T-helper 1 cell (primary cell): ENCODE results near the gene TTLL5.
"Not testable (repeated sequence)": the region's sequence is repeated elsewhere in the genome, so short reads cannot be mapped to it uniquely, and the experiment has no call there.

Experiments used
- DNase-seq, 5 donors: peaks; one replicate each; pipeline ENCODE4 v3.0.0-alpha.2; 2012 to 2020

Gene TTLL5

DNA sequence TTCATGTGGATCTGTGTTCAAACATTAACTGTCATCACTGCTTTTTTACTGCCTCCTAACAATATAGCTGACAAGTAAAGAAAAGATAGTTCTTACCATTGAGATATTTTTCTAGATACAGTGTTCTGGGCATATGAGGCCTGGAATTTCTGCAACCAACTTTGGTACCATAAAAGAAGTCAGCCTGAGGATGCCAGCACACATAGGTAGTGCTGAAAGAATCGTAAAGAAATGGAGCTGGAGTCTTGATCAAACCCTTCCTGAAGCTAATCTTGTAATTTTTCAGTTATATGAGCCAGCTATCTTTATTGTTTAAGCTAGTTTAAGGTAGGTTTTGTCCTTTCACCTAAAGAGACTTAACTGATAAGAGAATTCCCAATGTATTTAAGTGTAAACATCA, 11.7 kb upstream of the TTLL5 start:
- DNase-seq = no peak

DNA sequence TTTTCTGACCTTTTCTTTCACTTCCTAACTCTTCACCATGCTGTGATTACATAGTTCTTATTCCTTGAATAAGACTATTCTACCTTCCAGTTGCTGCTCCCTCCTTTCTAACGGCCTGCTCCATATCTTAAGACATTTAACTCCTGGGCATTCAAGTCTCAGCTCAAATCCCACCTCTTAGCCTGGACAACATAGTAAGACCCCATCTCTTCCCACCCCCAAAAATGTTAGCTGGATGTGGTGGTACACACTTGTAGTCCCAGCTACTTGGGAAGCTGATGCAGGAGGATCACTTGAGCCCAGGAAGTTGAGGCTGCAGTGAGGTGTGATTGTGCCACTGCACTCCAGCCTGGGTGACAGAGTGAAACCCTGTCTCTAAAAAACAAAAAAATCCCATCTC, 11.3 kb upstream of the TTLL5 start:
- no peak for DNase-seq

DNA sequence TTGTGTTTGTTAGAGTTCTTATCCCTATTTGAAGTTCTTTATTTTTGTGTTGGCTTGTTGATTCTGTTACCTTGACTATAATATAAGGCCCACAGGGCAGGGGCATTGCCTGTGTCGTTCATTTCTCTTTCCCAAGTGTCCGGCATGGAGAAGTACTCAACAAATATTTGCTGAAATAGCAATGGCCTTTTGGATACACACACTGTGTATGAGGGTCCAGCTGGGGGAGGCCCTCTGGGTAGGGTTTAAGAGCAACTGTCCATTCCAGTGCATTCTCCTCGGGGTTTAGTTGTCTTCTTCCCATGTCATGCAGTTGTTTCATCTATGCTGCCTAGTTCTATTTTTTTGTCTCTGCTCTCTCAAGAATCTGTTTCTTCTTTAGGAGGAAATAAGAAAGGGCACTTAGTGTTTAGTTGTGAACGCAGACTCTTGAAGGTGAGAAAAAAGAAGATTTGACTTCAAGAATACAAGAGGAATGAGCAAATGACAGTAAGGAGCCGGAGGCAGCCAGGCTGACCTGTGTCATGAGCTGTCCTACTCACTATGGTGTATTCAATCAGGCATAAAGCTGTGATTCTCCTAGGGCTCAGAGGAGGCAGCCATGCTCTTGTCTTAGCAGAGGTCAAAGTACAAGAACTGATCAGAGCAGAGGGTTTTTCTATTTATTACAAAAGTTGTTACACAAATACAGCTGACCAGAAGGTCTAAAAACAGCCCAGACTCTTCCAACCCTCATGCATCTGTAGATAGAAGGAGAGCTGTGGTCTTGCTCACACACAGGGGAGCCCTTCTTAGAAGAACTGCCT, 10.6 kb upstream of the TTLL5 start:
- no peak for DNase-seq

DNA sequence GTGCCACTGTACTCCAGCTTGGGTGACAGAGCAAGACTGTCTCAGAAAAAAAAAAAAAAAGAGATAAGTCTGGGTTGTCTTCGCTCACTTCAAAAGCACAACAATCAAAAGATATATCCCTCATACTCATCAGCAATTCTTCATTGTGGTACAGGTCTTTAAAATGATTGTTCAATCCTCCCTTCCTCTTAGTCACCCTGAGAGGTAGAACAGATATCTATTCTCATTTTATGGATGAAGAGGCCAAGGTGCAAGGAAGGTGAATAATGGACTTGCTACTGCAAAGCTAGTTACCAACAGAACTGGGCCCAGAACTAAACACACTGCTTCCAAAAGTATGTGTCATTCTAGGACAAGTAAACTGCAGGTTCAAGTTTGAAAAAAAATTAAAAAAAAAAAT, 7.5 kb upstream of the TTLL5 start:
- no peak for DNase-seq

DNA sequence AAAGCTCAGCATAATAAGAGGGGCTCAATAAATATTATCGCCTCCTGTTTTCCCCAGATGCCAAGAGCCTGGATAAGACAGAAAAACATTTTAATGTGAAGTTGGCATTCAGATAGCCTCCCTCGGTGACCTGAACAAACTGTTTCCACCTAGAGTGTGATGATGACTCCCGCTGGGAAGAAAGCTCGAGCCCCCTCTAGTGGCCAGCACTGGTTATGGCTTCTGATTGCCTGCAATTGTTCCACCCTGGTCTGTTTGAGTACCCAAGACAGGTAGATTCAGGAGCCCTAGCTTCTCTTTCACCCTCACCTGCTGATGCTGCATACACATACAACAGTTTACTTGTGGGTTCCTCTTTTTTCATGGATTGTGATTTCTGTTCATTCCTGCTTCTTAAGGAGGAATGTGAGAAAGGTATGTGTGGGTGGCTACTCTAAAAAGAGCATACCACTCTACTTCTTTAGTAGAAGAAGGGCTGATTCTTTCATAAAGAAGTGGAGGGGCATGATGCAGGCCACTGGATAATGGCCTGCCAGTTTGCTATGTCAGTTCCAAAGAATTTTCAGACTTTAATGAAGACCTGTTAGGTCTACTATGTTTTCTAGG, 6.8 kb upstream of the TTLL5 start:
- peak; percentile 40 to 77 (median 67) for DNase-seq

DNA sequence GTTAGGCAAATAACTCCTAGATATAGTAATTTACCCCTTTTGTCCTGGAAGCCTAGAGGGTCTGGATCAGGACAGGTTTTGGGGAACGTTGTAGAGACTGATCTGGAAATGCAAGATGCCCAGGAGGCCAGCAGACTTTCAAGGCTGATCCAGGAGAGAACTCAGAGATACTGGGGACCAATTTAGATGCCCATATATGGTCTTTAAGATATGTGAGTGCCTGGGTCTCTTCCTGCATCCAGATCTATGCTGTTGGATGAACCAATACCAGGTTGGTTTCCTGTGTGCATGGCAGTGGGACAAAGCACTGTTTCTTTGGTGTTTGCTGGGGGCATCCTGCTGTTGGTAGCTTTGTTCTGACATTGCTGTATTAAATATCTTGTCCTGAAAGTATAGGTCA, 5.8 kb upstream of the TTLL5 start:
- DNase-seq = no peak

DNA sequence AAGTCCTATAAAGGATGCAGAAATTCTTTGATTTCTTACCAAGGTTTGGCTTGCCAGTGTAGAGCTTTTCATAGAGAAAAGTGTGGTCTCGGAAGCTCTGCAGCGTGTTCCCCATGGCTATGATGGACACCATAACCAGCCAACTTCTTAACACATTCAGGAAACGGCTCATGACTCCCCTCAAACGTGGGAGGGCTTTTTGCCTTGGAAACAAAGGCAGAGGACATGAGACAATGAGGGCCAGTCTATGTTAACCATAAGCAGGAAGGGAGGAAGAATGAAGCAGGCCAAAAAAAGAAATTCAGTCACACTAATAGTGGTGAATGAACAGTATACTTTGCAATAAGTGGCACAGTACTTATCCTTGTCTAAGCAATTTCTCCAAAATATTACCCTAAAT, 3.7 kb upstream of the TTLL5 start:
- DNase-seq = no peak

DNA sequence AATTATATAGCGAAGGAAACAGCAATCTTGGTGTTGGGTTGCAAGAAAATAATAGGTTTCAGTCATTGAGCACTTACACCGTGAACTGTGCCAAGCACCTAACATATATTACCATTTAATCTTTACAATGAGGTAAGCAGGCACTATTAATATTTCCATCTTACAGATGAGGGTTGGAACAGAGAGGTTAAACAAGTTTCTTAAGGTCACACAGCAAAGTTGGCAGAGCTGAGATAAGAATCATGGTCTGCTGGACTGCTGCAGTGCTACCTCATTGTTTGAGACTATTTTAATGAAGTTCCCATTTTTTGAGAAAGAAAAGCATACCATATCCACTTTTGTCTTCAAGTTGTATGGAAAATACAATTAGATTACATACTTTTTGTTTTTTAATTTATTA, 2.1 kb upstream of the TTLL5 start:
- no peak for DNase-seq

DNA sequence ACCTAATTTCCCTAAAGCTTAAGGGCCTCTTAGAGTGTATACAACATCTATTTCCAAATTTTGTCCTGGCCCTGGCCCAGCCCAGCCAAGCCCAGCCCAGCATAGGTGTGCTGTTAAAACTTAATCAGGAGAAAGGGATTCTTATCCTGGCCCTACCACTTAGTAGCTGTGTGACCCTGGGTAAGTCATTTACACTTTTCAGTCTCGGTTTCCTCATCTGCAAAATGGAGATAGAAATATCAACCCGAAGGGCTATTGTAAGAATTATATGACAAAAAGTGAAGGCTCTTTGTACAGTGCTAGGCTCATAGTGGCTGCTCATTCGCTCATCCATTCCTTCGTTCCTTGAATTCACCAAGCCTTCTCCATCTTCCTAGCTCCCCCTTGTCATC, 812 bp upstream of the TTLL5 start:
- DNase-seq = no peak

DNA sequence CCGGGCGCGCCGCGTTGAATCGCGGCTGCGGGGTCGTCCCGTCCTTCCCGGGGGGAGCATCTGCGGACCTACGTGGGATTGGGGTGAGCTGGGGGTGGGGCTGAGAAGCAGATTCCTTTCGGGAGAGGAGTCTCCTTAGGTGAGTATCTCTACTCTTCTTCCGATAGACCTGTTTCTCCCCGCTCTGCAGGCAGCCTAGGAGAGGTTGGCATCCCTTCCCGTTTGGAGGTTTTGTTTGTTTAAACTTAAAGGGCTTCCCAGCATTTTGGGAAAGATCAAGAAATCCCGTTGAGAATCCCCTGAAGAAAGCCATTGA, 411 bp downstream of the TTLL5 start:
- no peak for DNase-seq

DNA sequence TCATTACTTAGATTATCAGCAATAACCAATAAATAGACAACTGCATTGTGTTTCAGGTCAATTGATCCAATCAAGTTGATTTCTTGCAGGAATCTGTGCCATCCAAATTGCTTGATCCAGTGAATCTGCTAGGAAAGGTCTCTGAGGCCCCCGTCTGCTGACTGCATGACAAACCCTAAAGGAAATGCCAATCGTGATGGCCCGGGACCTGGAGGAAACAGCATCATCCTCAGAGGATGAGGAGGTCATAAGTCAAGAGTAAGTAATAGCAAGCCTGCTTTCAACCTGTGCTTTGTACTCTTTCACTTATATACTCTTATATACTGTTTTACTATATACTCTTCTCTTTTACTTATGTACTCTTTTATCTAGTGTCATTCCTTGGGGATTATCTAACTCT, 1.9 kb downstream of the TTLL5 start:
- DNase-seq = no peak

DNA sequence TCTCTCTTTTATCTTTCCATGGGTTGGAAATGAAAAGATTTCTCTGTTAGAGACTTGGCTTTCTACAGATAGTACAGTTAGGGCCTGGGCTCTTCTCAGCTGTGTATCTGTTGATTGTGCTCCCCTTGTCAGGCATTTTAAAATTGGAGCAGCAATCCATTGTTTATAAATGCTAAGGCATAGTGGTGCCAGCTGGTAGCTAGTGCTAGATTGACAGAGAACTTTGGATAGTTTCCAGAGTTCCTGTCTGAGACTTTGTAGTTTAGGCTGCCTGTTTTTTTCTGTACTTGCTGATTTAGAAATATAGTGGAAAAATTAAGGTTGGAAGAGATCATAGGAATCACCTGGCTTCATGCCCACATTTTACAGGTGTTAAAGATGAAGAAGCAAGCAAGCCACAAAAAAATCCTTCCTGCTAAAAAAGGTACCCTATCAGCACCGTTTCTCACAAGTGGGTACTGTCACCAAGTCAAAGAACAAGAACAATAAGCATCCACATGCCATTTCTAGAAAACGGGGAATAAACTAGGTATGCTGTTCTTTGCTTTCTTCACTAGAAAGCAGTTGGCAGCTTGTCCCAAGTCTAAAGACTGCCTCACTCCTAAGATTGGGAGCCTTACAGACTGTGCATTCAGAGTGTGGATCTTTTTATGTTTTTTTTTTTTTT, 6.2 kb downstream of the TTLL5 start:
- DNase-seq = no peak

DNA sequence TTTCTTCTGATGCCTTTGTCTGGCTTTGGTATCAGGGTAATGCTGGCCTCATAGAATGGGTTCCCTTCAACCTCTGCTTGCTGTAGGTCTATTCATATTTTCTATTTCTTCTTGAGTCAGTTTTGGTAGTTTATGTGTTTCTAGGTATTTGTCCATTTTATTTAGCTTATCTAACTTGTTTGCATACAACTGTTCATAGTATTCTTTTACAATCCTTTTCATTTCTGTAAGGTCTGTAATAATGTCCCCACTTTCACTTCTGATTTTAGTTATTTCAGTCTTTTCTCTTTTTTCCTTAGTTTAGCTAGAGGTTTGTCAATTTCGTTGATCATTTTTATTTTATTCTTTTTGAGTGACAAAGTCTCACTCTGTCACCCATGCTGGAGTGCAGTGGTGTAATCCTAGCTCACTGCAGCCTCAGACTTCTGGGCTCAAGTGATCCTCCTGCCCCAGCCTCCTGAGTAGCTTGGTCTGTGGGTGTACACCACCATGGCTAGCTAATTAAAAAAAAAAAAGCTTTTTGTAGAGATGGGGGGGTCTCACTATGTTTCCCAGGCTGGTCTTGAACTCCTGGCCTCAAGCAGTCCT, 11.7 kb downstream of the TTLL5 start:
- no peak for DNase-seq

DNA sequence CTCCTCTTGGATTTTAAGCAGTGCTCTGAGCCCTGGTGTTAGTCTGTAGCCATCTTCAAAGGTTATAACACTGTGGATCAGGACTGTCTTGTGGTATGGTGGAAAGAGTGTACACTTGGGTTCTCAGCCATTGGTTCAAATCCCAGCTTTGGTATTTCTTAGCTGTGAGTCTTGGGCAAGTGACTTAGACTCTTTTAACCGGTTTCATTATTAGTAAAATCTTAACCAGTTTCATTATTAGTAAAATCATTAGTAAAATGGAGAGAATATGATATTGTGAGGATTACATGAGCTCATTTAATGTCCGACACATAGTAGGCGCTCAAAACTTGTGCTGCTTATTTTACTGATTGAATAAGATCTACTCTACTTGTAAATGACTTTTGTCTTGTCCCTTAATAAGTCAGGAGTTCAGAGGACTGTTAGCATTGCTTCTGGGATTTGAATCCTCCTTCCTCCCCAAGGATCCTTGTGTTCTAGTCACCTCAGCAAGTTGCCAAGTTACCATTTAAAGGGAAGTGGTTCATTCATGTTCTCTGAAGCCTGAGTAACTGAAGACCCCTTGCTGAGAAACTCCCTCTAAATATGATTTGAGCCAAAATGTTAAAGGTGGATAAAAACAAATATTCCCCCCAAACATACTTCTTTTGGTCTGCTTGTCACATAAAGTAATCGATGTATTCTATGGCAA, 12.4 kb downstream of the TTLL5 start:
- DNase-seq = peak in 1 of 5 donors; percentile 43

DNA sequence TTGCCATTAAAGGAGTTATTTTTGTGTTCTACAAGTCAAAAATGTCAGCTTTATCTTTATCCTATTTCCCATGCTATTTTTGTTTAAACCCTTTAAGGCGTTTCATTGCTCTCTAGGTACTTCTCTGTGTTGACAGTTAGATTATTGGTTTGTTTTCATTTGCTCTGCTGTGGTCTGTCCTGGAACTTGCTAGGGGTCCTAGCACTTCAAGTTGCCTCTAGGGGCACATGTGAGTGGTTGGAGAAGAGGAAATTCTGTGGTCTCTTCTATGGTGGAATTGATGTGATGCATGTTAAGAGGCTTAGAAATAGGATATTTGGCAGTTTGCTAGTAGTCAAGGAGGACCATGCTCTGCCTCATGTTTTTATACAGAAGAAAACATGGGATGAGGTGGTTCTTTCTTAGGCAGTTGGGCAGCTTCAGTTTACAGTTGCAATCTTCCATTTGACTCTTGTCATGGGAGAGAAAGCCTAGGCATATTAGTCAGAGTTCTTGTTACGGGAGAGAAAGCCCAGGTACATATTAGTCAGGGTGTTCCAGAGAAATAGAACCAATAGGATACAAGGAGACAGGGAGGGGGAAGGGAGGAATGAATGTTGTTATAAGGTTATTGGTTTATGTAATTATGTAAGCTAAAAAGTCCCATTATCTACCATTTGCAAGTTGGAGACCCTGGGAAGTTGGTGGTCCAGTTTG, 14.4 kb downstream of the TTLL5 start:
- DNase-seq = no peak

DNA sequence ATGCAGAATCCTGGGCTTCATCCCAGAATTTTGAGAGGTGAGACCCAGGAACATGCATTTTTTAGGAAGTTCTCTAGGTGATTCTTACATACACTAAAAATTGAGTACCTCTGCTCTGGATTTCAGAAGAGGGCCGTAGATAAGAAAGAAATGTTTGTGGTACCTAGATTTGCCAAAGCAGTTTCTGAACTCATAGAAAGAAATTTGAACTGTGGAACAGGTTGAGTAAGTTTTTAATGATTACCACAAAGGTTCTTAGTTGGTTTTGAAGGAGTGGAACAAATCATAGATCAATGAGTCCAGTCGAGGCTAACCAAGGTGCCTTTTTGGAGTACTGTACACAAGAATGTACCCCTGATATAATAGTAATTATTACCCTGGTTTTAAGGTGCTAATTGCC, 24.9 kb downstream of the TTLL5 start:
- no peak for DNase-seq

DNA sequence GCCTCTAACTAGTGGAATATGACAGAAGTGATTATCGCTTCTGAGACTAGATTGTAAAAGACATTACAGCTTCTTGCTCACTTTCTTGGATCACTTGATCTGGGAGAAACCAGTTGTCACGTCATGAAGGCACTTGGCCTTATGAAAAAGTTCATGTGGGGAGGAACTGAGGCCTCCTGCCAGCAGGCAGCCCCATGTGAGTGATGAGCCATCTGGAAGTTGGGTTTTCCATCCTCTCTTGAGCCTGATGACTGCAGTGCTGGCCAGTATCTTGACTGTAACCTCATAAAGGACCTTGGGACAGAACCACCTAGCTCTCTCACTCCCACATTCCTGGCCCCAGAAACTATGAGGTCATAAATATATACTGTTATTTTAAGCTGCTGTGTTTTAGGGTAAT, 28.0 kb downstream of the TTLL5 start:
- no peak for DNase-seq

DNA sequence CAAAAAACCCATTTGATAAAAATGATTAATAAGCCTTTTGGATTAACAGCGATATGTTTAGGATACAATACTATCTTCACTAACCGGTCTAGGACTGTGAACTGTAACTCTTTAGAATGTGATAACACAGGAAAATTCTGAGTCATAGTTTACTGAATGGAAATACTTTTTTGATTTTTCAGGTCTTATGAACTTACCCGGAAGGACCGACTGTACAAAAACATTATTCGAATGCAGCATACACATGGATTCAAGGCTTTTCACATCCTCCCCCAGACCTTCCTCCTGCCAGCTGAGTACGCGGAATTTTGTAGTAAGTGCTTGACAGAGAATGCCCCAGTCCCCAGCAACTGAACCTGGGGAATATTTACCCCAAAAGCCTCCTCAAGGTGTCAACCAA, 29.0 kb downstream of the TTLL5 start:
- no peak for DNase-seq

DNA sequence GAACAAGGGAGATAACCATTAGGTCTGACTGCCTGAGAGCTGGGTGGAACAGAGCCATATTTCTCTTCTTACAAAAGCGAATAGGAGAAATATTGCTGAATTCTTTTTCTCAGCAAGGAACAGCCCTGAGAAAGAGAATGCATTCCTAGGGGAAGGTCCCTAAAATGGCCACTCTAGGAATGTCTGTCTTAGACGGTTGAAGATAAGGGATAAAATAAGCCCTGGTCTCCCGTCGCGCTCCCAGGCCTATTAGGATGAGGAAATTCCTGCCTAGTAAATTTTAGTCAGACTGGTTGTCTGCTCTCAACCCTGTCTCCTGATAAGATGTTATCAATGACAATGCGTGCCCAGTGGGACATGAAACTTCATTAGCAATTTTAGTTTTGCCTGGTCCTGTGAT, 34.0 kb downstream of the TTLL5 start:
- not testable (repeated sequence) for DNase-seq

DNA sequence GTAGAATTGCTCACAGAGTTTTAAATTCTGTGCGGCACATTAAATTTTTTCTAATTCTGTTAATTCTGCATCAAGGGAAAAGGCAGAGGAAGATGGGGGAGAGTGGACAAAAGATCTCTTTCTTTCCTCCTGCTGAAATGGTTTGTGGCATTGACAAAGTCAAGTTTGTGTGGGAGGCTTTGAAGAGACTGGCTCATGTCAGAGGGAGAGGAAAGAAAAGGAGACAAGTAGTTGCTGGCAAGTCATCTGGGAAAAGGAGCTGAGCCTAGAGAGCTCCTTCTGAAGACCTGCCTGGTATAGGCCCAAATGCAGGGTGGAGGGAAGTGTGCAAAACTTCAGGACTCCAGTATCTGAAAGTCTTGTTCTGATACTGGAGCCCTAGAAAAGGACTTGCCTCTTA, 36.3 kb downstream of the TTLL5 start:
- DNase-seq = no peak

DNA sequence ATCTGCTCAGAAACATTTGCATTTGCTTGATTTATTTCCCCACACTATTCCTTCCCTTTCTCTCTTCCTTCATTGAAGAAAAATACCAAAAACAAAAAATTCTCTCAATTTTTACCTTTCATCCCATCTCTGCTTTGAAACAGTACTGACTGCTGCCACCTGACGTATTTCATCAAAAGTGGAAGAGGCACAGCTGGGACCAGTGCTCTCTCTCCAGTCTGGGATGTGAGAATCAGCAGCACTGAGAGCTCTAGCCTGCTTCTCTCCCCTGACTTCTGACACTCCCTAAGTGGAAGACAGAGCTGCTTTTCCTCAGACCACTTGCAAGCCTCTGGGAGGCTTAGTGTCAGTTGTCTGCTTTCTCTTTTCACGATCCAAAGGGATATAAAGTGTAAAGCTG, 36.9 kb downstream of the TTLL5 start:
- no peak for DNase-seq

DNA sequence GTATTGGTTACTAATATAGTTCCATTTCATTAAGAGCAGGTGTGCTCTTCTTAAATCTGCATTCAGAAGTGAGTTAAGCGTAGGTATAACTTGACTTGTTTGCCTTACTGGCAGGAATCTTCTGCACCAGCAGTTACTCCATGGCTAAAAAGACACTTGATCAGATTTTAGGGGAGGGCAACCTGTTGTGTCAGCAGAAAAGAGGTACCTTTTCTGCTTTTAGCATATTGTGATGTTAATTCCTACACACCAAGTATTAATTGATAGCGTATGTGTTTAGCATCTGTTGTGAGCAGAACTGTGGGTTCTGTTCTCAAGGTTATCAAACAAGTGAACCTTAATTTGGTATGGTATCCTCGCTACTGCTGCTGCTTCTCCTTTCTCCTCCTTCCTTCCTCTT, 38.3 kb downstream of the TTLL5 start:
- DNase-seq = no peak

DNA sequence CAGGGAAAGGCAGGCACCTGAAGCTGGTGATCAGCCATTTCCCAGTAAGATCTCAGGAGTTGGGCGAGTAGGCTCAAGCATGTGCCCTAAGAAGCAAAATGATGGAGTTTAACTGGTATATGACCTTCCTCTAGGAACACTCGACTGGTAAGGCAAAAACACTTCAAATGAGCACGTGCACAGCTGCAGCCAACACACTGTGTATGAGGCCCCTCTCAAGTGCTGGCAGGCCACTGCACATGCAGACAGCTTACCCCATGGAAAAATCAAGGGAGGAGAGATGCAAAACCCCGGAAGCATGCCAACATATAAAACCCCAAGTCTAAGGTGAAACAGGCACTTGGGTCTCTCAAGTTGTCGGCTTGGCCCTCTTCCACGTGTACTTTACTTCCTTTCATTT, 39.2 kb downstream of the TTLL5 start:
- no peak for DNase-seq
